Measurements from ENCODE around the gene VPS13D.

VPS13D gene

GRCh38 chr1:12279728-12280464, 50.1 kb downstream of the VPS13D start:
- no peak overlapping the region for H3K4me3 ChIP-seq (ENCODE audit: low read length)
- peaks cover 15% of the 10 kb centered on the region for H3K36me3 ChIP-seq (ENCODE audit: control insufficient read depth, insufficient read depth, low read length)
- H3K9me3 ChIP-seq (ENCODE audit: control insufficient read depth, low read length), result no peaks in the 10 kb centered on the region
- no peaks in the 10 kb centered on the region for H3K4me1 ChIP-seq (ENCODE audit: control insufficient read depth, insufficient read depth, low read length)
- no peak overlapping the region for H3K9ac ChIP-seq (ENCODE audit: low read length)
- no peaks in the 10 kb centered on the region for H3K27me3 ChIP-seq (ENCODE audit: control insufficient read depth, insufficient read depth, low read length)

- Histone ChIP-seq H3K4me1 (ENCODE audit: control insufficient read depth, insufficient read depth, low read length) (no peaks in the 10 kb centered on the region), H3K4me3 (ENCODE audit: low read length) (no peak overlapping the region), H3K9ac (ENCODE audit: low read length) (no peak overlapping the region), H3K9me3 (ENCODE audit: control insufficient read depth, low read length) (no peaks in the 10 kb centered on the region), H3K27me3 (ENCODE audit: control insufficient read depth, insufficient read depth, low read length) (no peaks in the 10 kb centered on the region), H3K36me3 (ENCODE audit: control insufficient read depth, insufficient read depth, low read length) (peaks cover 3% of the 10 kb centered on the region)
These were observed 52.3 kb downstream of the VPS13D start for GRCh38 chr1:12282142-12282541.

GRCh38 chr1:12284486-12284885, 54.7 kb downstream of the VPS13D start:
- H3K36me3 ChIP-seq (ENCODE audit: control insufficient read depth, insufficient read depth, low read length), result peaks cover 6% of the 10 kb centered on the region
- H3K9ac ChIP-seq (ENCODE audit: low read length), result no peak overlapping the region
- no peaks in the 10 kb centered on the region for H3K9me3 ChIP-seq (ENCODE audit: control insufficient read depth, low read length)
- H3K4me3 ChIP-seq (ENCODE audit: low read length), result no peak overlapping the region
- H3K4me1 ChIP-seq (ENCODE audit: control insufficient read depth, insufficient read depth, low read length), result no peaks in the 10 kb centered on the region
- no peaks in the 10 kb centered on the region for H3K27me3 ChIP-seq (ENCODE audit: control insufficient read depth, insufficient read depth, low read length)

- no peaks in the 10 kb centered on the region for H3K27me3 ChIP-seq (ENCODE audit: control insufficient read depth, insufficient read depth, low read length)
- H3K4me3 ChIP-seq (ENCODE audit: low read length), result no peak overlapping the region
- no peaks in the 10 kb centered on the region for H3K9me3 ChIP-seq (ENCODE audit: control insufficient read depth, low read length)
- H3K4me1 ChIP-seq (ENCODE audit: control insufficient read depth, insufficient read depth, low read length), result no peaks in the 10 kb centered on the region
- no peak overlapping the region for H3K9ac ChIP-seq (ENCODE audit: low read length)
- peaks cover 6% of the 10 kb centered on the region for H3K36me3 ChIP-seq (ENCODE audit: control insufficient read depth, insufficient read depth, low read length)
These were observed 55.8 kb downstream of the VPS13D start for GRCh38 chr1:12285496-12286143.

- H3K27me3 ChIP-seq (ENCODE audit: control insufficient read depth, insufficient read depth, low read length), result no peaks in the 10 kb centered on the region
- peaks cover 12% of the 10 kb centered on the region for H3K36me3 ChIP-seq (ENCODE audit: control insufficient read depth, insufficient read depth, low read length)
- no peak overlapping the region for H3K9ac ChIP-seq (ENCODE audit: low read length)
- H3K9me3 ChIP-seq (ENCODE audit: control insufficient read depth, low read length), result no peaks in the 10 kb centered on the region
- no peak overlapping the region for H3K4me3 ChIP-seq (ENCODE audit: low read length)
- H3K4me1 ChIP-seq (ENCODE audit: control insufficient read depth, insufficient read depth, low read length), result no peaks in the 10 kb centered on the region
These were observed 58.0 kb downstream of the VPS13D start for GRCh38 chr1:12287869-12288268.

GRCh38 chr1:12290828-12291227, 61.0 kb downstream of the VPS13D start:
- Histone ChIP-seq H3K9ac (ENCODE audit: low read length) (no peak overlapping the region), H3K9me3 (ENCODE audit: control insufficient read depth, low read length) (no peaks in the 10 kb centered on the region), H3K36me3 (ENCODE audit: control insufficient read depth, insufficient read depth, low read length) (peaks cover 12% of the 10 kb centered on the region)

GRCh38 chr1:12293416-12293815, 63.6 kb downstream of the VPS13D start:
- peaks cover 8% of the 10 kb centered on the region for H3K36me3 ChIP-seq (ENCODE audit: control insufficient read depth, insufficient read depth, low read length)

More at GRCh38 chr1:12290828-12291227, 61.0 kb downstream of the VPS13D start:
- Histone ChIP-seq H3K27me3 (ENCODE audit: control insufficient read depth, insufficient read depth, low read length) (no peaks in the 10 kb centered on the region), H3K4me1 (ENCODE audit: control insufficient read depth, insufficient read depth, low read length) (no peaks in the 10 kb centered on the region), H3K4me3 (ENCODE audit: low read length) (no peak overlapping the region)

GRCh38 chr1:12294076-12294475, 64.2 kb downstream of the VPS13D start:
- Histone ChIP-seq H3K36me3 (ENCODE audit: control insufficient read depth, insufficient read depth, low read length) (peaks cover 6% of the 10 kb centered on the region), H3K9ac (ENCODE audit: low read length) (no peak overlapping the region), H3K4me1 (ENCODE audit: control insufficient read depth, insufficient read depth, low read length) (no peaks in the 10 kb centered on the region), H3K27me3 (ENCODE audit: control insufficient read depth, insufficient read depth, low read length) (no peaks in the 10 kb centered on the region), H3K9me3 (ENCODE audit: control insufficient read depth, low read length) (no peaks in the 10 kb centered on the region), H3K4me3 (ENCODE audit: low read length) (no peak overlapping the region)

More at GRCh38 chr1:12293416-12293815, 63.6 kb downstream of the VPS13D start:
- Histone ChIP-seq H3K27me3 (ENCODE audit: control insufficient read depth, insufficient read depth, low read length) (no peaks in the 10 kb centered on the region), H3K4me1 (ENCODE audit: control insufficient read depth, insufficient read depth, low read length) (no peaks in the 10 kb centered on the region), H3K9ac (ENCODE audit: low read length) (no peak overlapping the region), H3K4me3 (ENCODE audit: low read length) (no peak overlapping the region), H3K9me3 (ENCODE audit: control insufficient read depth, low read length) (no peaks in the 10 kb centered on the region)

GRCh38 chr1:12296016-12296415, 66.2 kb downstream of the VPS13D start:
- peaks cover 3% of the 10 kb centered on the region for H3K36me3 ChIP-seq (ENCODE audit: control insufficient read depth, insufficient read depth, low read length)
- no peak overlapping the region for H3K4me3 ChIP-seq (ENCODE audit: low read length)
- H3K9ac ChIP-seq (ENCODE audit: low read length), result no peak overlapping the region
- no peaks in the 10 kb centered on the region for H3K4me1 ChIP-seq (ENCODE audit: control insufficient read depth, insufficient read depth, low read length)
- H3K9me3 ChIP-seq (ENCODE audit: control insufficient read depth, low read length), result no peaks in the 10 kb centered on the region
- no peaks in the 10 kb centered on the region for H3K27me3 ChIP-seq (ENCODE audit: control insufficient read depth, insufficient read depth, low read length)

GRCh38 chr1:12296623-12297022, 66.8 kb downstream of the VPS13D start:
- no peaks in the 10 kb centered on the region for H3K9me3 ChIP-seq (ENCODE audit: control insufficient read depth, low read length)
- no peak overlapping the region for H3K9ac ChIP-seq (ENCODE audit: low read length)
- no peaks in the 10 kb centered on the region for H3K4me1 ChIP-seq (ENCODE audit: control insufficient read depth, insufficient read depth, low read length)
- no peaks in the 10 kb centered on the region for H3K36me3 ChIP-seq (ENCODE audit: control insufficient read depth, insufficient read depth, low read length)
- no peaks in the 10 kb centered on the region for H3K27me3 ChIP-seq (ENCODE audit: control insufficient read depth, insufficient read depth, low read length)
- no peak overlapping the region for H3K4me3 ChIP-seq (ENCODE audit: low read length)

GRCh38 chr1:12300706-12301105, 70.9 kb downstream of the VPS13D start:
- H3K9ac ChIP-seq (ENCODE audit: low read length), result no peak overlapping the region
- H3K36me3 ChIP-seq (ENCODE audit: control insufficient read depth, insufficient read depth, low read length), result no peaks in the 10 kb centered on the region
- H3K4me3 ChIP-seq (ENCODE audit: low read length), result no peak overlapping the region
- H3K9me3 ChIP-seq (ENCODE audit: control insufficient read depth, low read length), result no peaks in the 10 kb centered on the region
- H3K27me3 ChIP-seq (ENCODE audit: control insufficient read depth, insufficient read depth, low read length), result no peaks in the 10 kb centered on the region
- H3K4me1 ChIP-seq (ENCODE audit: control insufficient read depth, insufficient read depth, low read length), result no peaks in the 10 kb centered on the region

- no peaks in the 10 kb centered on the region for H3K4me1 ChIP-seq (ENCODE audit: control insufficient read depth, insufficient read depth, low read length)
- no peaks in the 10 kb centered on the region for H3K27me3 ChIP-seq (ENCODE audit: control insufficient read depth, insufficient read depth, low read length)
- H3K4me3 ChIP-seq (ENCODE audit: low read length), result no peak overlapping the region
- peaks cover 2% of the 10 kb centered on the region for H3K36me3 ChIP-seq (ENCODE audit: control insufficient read depth, insufficient read depth, low read length)
- no peak overlapping the region for H3K9ac ChIP-seq (ENCODE audit: low read length)
- no peaks in the 10 kb centered on the region for H3K9me3 ChIP-seq (ENCODE audit: control insufficient read depth, low read length)
These were observed 71.8 kb downstream of the VPS13D start for GRCh38 chr1:12301518-12302237.

Data from mucosa of stomach (tissue), 1 donor.